Spleen (tissue), 11 donors: ENCODE measurements around the gene ERC1. TPM values are rescaled to one million over a fixed set of nuclear protein-coding genes. Genes with fewer than 3 reads are reported as not detected.

ENCODE experiments used
- DNase-seq: peaks from one replicate; pipeline ENCODE4 v3.0.0-alpha.2; 2020
- H3K27ac ChIP-seq, 8 donors: fragments of 200-600 bp; sonication (generic) in 7 of 8; 1 replicate in 4 of 8; 2 replicates in 4 of 8; pipeline versions ENCODE4 v1.5.0 to v1.8.0; 2016 to 2021; ENCODE audit warnings: inconsistent platforms in 4 of 8, mild to moderate bottlenecking in 4 of 8, moderate library complexity in 1 of 8
- H3K27me3 ChIP-seq, 7 donors: fragments of 200-600 bp; sonication (generic) in 6 of 7; replicated peaks in 1 of 7; 1 replicate in 4 of 7; 2 replicates in 3 of 7; pipeline versions ENCODE4 v1.5.0 to v1.8.0; 2016 to 2021; ENCODE audit warnings: inconsistent platforms in 3 of 7, mild to moderate bottlenecking in 1 of 7
- H3K36me3 ChIP-seq, 6 donors: fragments of 200-600 bp; sonication (generic) in 5 of 6; 1 replicate in 4 of 6; 2 replicates in 2 of 6; pipeline versions ENCODE4 v1.5.0 to v1.8.0; 2016 to 2021; ENCODE audit warnings: inconsistent platforms in 2 of 6
- H3K4me1 ChIP-seq, 6 donors: fragments of 200-600 bp; sonication (generic) in 5 of 6; 1 replicate in 3 of 6; 2 replicates in 3 of 6; pipeline versions ENCODE4 v1.5.0 to v1.8.0; 2016 to 2021; ENCODE audit warnings: inconsistent platforms in 3 of 6
- H3K4me3 ChIP-seq, 8 donors: fragments of 200-600 bp; sonication (generic) in 7 of 8; 1 replicate in 4 of 8; 2 replicates in 4 of 8; pipeline versions ENCODE4 v1.5.0 to v1.8.0; 2016 to 2021; ENCODE audit warnings: inconsistent platforms in 4 of 8, mild to moderate bottlenecking in 4 of 8, moderate library complexity in 2 of 8
- H3K9me3 ChIP-seq, 8 donors: fragments of 200-600 bp; sonication (generic) in 7 of 8; 1 replicate in 4 of 8; 2 replicates in 4 of 8; pipeline versions ENCODE4 v1.5.0 to v1.8.0; 2016 to 2021; ENCODE audit warnings: inconsistent platforms in 4 of 8
- CTCF ChIP-seq, 11 experiments: fragments of 200-600 bp in 7 of 11; fragments of 450-650 bp in 4 of 11; sonication (generic) in 4 of 11; IDR thresholded peaks in 8 of 11; conservative IDR thresholded peaks in 3 of 11; 1 replicate in 7 of 11; 2 replicates in 4 of 11; pipeline versions ENCODE4 v1.4.0 to v1.8.0; 2016 to 2021; ENCODE audit warnings: antibody characterized with exemption in 11 of 11, inconsistent platforms in 4 of 11, mild to moderate bottlenecking in 1 of 11
- POLR2A ChIP-seq, 3 donors: fragments of 450-650 bp; IDR thresholded peaks; one replicate each; pipeline ENCODE4 v1.5.1; 2017; ENCODE audit warnings: antibody characterized with exemption in 3 of 3, mild to moderate bottlenecking in 1 of 3
- POLR2AphosphoS5 ChIP-seq, 3 donors: sonication (generic); formaldehyde crosslinking; IDR thresholded peaks; one replicate each; pipeline ENCODE4 v1.5.1; 2017; ENCODE audit warnings: antibody characterized with exemption in 3 of 3
- WGBS, 5 donors: extraction: QIAGEN DNeasy Blood & Tissue Kit in 3 of 5; methylation state at CpG; one replicate each; pipeline versions ENCODE4 v1.1.5 to v1.1.7; 2013 to 2018; 5-methylcytosine and 5-hydroxymethylcytosine counted together
- intact Hi-C: fragments of 100-400 bp; cut with DNase I; formaldehyde crosslinking; loops from one replicate; pipeline ENCODE4 v1.15.0; 2023; ENCODE audit warnings: low total_unique reads
- polyA plus RNA-seq, 3 donors: library from polyadenylated mRNA; stranded (reverse); fragments of 200-250 nt; gene quantifications; one replicate each; pipeline ENCODE4 v1.2.1, GENCODE V29; 2013
- total RNA-seq, 7 donors: library from RNA; depleted of rRNA in 3 of 7; stranded (reverse); fragments of >200 nt in 3 of 7; fragmentation: NEBNext Ultra II Directional in 4 of 7; extraction: Animal tissue kit (Norgen Biotek cat#: 25700) in 4 of 7; gene quantifications; one replicate each; pipeline versions ENCODE4 v1.1.0 to v1.2.1, GENCODE V29; 2016 to 2021
- donor health status: healthy with polysubstance abuse.
- donor health status: DM: no; HTN: no; CAD: no; lungs with moderate emphysema.
- donor health status: DM: no; HTN: no; CAD: no.
- donor health status: Bipolar disorder and iron deficiency.
- donor health status: healthy.
- donor health status: DM: no; HTN: no; CAD: no.
- donor health status: DM: yes; HTN: yes; CAD: no.

Gene ERC1
- total and polyA plus RNA-seq, 10 donors: 1.2 to 73.4 (median 42.6) TPM

- H3K27me3 ChIP-seq: peaks cover 0 to 40% (median 0%) of the 10 kb centered on the region in 7 donors
- H3K9me3 ChIP-seq: no peaks in the 10 kb centered on the region
- no peak for TF ChIP-seq POLR2A (IDR thresholded peaks at IDR 0.05)
- intact Hi-C loops: no loop called here
- DNase-seq: no peak
- peaks cover 0 to 14% (median 2%) of the 10 kb centered on the region in 6 donors for H3K4me1 ChIP-seq
- no peak overlapping the region for H3K4me3 ChIP-seq
- 77 to 88% (median 87%) methylated on average over 11 to 13 of the region's 13 CpGs for WGBS, 5 donors
- no peak overlapping the region for H3K27ac ChIP-seq
- no peaks in the 10 kb centered on the region for H3K36me3 ChIP-seq
Observed at GRCh38 chr12:1502831-1503230, 511.8 kb downstream of the ERC1 start.

- H3K4me1 ChIP-seq: peaks cover 0 to 14% (median 2%) of the 10 kb centered on the region in 6 donors
- no peak for DNase-seq
- WGBS, 5 donors: 84 to 91% (median 90%) methylated on average over 18 to 22 of the region's 22 CpGs
- H3K36me3 ChIP-seq: no peaks in the 10 kb centered on the region
- H3K27me3 ChIP-seq: peaks cover 0 to 40% (median 0%) of the 10 kb centered on the region in 7 donors
- intact Hi-C loops: no loop called here
- no peaks in the 10 kb centered on the region for H3K9me3 ChIP-seq
- TF ChIP-seq CTCF (IDR thresholded peaks at IDR 0.05 in 8 of 11, conservative IDR thresholded peaks at IDR 0.05 in 3 of 11): no peak
- TF ChIP-seq POLR2A (IDR thresholded peaks at IDR 0.05): no peak
- no peak for TF ChIP-seq POLR2AphosphoS5 (IDR thresholded peaks at IDR 0.05)
- no peak overlapping the region for H3K27ac ChIP-seq
- H3K4me3 ChIP-seq: no peak overlapping the region
Observed at GRCh38 chr12:1503281-1503711, 512.3 kb downstream of the ERC1 start.

GRCh38 chr12:1504304-1504894 is 513.4 kb downstream of the ERC1 start:
- no peak for DNase-seq
- Histone ChIP-seq H3K36me3 (no peaks in the 10 kb centered on the region), H3K27me3 (peaks cover 0 to 40% (median 0%) of the 10 kb centered on the region in 7 donors), H3K9me3 (no peaks in the 10 kb centered on the region), H3K27ac (no peak overlapping the region), H3K4me3 (peak overlapping the region in 1 of 8 donors; percentile 11), H3K4me1 (peaks cover 0 to 14% (median 2%) of the 10 kb centered on the region in 6 donors)
- WGBS, 5 donors: 18 to 45% (median 30%) methylated on average over 13 to 16 of the region's 16 CpGs
- intact Hi-C loops: no loop called here
- TF ChIP-seq POLR2AphosphoS5 (IDR thresholded peaks at IDR 0.05): no peak
- no peak for TF ChIP-seq POLR2A (IDR thresholded peaks at IDR 0.05)
- no peak for TF ChIP-seq CTCF (IDR thresholded peaks at IDR 0.05 in 8 of 11, conservative IDR thresholded peaks at IDR 0.05 in 3 of 11)

GRCh38 chr12:1504895-1505311 is 513.9 kb downstream of the ERC1 start:
- Histone ChIP-seq H3K36me3 (no peaks in the 10 kb centered on the region), H3K27ac (no peak overlapping the region), H3K9me3 (no peaks in the 10 kb centered on the region), H3K4me3 (no peak overlapping the region), H3K4me1 (peaks cover 0 to 14% (median 2%) of the 10 kb centered on the region in 6 donors), H3K27me3 (peaks cover 0 to 40% (median 0%) of the 10 kb centered on the region in 7 donors)
- TF ChIP-seq POLR2A (IDR thresholded peaks at IDR 0.05) (no peak), POLR2AphosphoS5 (IDR thresholded peaks at IDR 0.05) (no peak)
- no peak for DNase-seq
- 42 to 61% (median 50%) methylated on average over 14 of the region's 14 CpGs for WGBS, 5 donors
- intact Hi-C loops: no loop called here

GRCh38 chr12:1505576-1505975 is 514.6 kb downstream of the ERC1 start:
- Histone ChIP-seq H3K27ac (no peak overlapping the region), H3K4me3 (no peak overlapping the region), H3K4me1 (peaks cover 0 to 14% (median 2%) of the 10 kb centered on the region in 6 donors), H3K36me3 (no peaks in the 10 kb centered on the region), H3K27me3 (peaks cover 0 to 40% (median 0%) of the 10 kb centered on the region in 7 donors), H3K9me3 (no peaks in the 10 kb centered on the region)
- intact Hi-C loops: no loop called here
- 92 to 95% (median 95%) methylated on average over 10 of the region's 10 CpGs for WGBS, 5 donors
- DNase-seq: no peak
- TF ChIP-seq CTCF (IDR thresholded peaks at IDR 0.05 in 8 of 11, conservative IDR thresholded peaks at IDR 0.05 in 3 of 11): no peak
- TF ChIP-seq POLR2A (IDR thresholded peaks at IDR 0.05): no peak
- TF ChIP-seq POLR2AphosphoS5 (IDR thresholded peaks at IDR 0.05): no peak
